Trophoblast cell (in vitro differentiated cells and primary cell): Measurements from ENCODE around the gene CD4.
A peak's percentile ranks its signal among the peaks of the same experiment; 100 is the strongest.

Source experiments
- DNase-seq, 2 donors: peaks; one replicate each; pipeline ENCODE4 v3.0.0-alpha.2; 2016
- H2AFZ ChIP-seq: 2 replicates; pipeline ENCODE4 v1.6.1; 2013; ENCODE audit warnings: low read length, moderate library complexity, mild to moderate bottlenecking; ENCODE audit not compliant: insufficient read depth, poor library complexity
- H2AK5ac ChIP-seq: 2 replicates; pipeline ENCODE4 v1.6.1; 2013; ENCODE audit warnings: mild to moderate bottlenecking, low read length
- H2BK120ac ChIP-seq: 2 replicates; pipeline ENCODE4 v1.6.1; 2013; ENCODE audit warnings: low read length, mild to moderate bottlenecking, moderate library complexity; ENCODE audit not compliant: insufficient read depth, poor library complexity
- H2BK12ac ChIP-seq: 2 replicates; pipeline ENCODE4 v1.6.1; 2013; ENCODE audit warnings: mild to moderate bottlenecking, low read length, moderate library complexity
- H2BK5ac ChIP-seq: 2 replicates; pipeline ENCODE4 v1.6.1; 2013; ENCODE audit warnings: low read length, low read depth, moderate library complexity, mild to moderate bottlenecking; ENCODE audit not compliant: poor library complexity
- H3K14ac ChIP-seq: 2 replicates; pipeline ENCODE4 v1.6.1; 2013; ENCODE audit warnings: mild to moderate bottlenecking, low read length
- H3K18ac ChIP-seq: 2 replicates; pipeline ENCODE4 v1.6.1; 2013; ENCODE audit warnings: mild to moderate bottlenecking, low read length
- H3K23ac ChIP-seq: 2 replicates; pipeline ENCODE4 v1.6.1; 2013; ENCODE audit warnings: low read length
- H3K27ac ChIP-seq: 2 replicates; pipeline ENCODE4 v1.5.1; 2013; ENCODE audit warnings: low read depth, mild to moderate bottlenecking, inconsistent platforms, low read length, moderate library complexity
- H3K27me3 ChIP-seq: 2 replicates; pipeline ENCODE4 v1.6.1; 2013; ENCODE audit warnings: inconsistent platforms, mild to moderate bottlenecking, low read length, moderate library complexity; ENCODE audit not compliant: insufficient read depth
- H3K36me3 ChIP-seq, 2 experiments: 1 replicate in 1 of 2; 2 replicates in 1 of 2; pipeline ENCODE4 v1.6.1; 2013; ENCODE audit warnings: low read length in 2 of 2, mild to moderate bottlenecking in 2 of 2, moderate library complexity in 1 of 2; ENCODE audit not compliant: insufficient read depth in 2 of 2, control insufficient read depth in 1 of 2
- H3K4ac ChIP-seq: 2 replicates; pipeline ENCODE4 v1.6.1; 2013; ENCODE audit warnings: low read depth, mild to moderate bottlenecking, low read length, moderate library complexity
- H3K4me1 ChIP-seq, 2 experiments: 1 replicate in 1 of 2; 2 replicates in 1 of 2; pipeline ENCODE4 v1.6.1; 2013; ENCODE audit warnings: low read length in 2 of 2, mild to moderate bottlenecking in 2 of 2, moderate library complexity in 1 of 2; ENCODE audit not compliant: insufficient read depth in 2 of 2, control insufficient read depth in 1 of 2
- H3K4me2 ChIP-seq: 2 replicates; pipeline ENCODE4 v1.6.1; 2013; ENCODE audit warnings: inconsistent platforms, mild to moderate bottlenecking, low read length, moderate library complexity
- H3K4me3 ChIP-seq: 2 replicates; pipeline ENCODE4 v1.5.1; 2013; ENCODE audit warnings: mild to moderate bottlenecking, low read depth, low read length, inconsistent platforms
- H3K79me1 ChIP-seq: one replicate; pipeline ENCODE4 v1.6.1; 2013; ENCODE audit warnings: low read length
- H3K79me2 ChIP-seq: 2 replicates; pipeline ENCODE4 v1.6.1; 2013; ENCODE audit warnings: low read length, mild to moderate bottlenecking; ENCODE audit not compliant: control insufficient read depth, insufficient read depth, poor library complexity
- H3K9ac ChIP-seq: 2 replicates; pipeline ENCODE4 v1.6.1; 2013; ENCODE audit warnings: mild to moderate bottlenecking, low read length
- H3K9me3 ChIP-seq: 2 replicates; pipeline ENCODE4 v1.6.1; 2013; ENCODE audit warnings: low read depth, mild to moderate bottlenecking, control low read depth, inconsistent platforms, low read length; ENCODE audit not compliant: insufficient read depth
- H4K12ac ChIP-seq: 2 replicates; pipeline ENCODE4 v1.6.1; 2013; ENCODE audit warnings: low read depth, mild to moderate bottlenecking, low read length, moderate library complexity
- H4K8ac ChIP-seq: 2 replicates; pipeline ENCODE4 v1.6.1; 2013; ENCODE audit warnings: low read depth, mild to moderate bottlenecking, low read length, moderate library complexity
- H4K91ac ChIP-seq: one replicate; pipeline ENCODE4 v1.6.1; 2013; ENCODE audit warnings: low read depth, mild to moderate bottlenecking, low read length, moderate library complexity
- WGBS: extraction: QIAGEN DNeasy Blood & Tissue Kit; methylation state at CpG from one replicate; pipeline ENCODE4 v1.1.7; 2013; ENCODE audit warnings: missing lambda C conversion rate; ENCODE audit not compliant: insufficient read length, insufficient coverage; ENCODE audit errors: extremely low coverage; 5-methylcytosine and 5-hydroxymethylcytosine counted together

Gene CD4

GRCh38 chr12:6754411-6754810 lies 34.9 kb upstream of the CD4 start:
- WGBS = no CpG with 5 or more reads among the region's 2 CpGs
- Histone ChIP-seq H3K14ac (no peak overlapping the region), H3K4ac (no peak overlapping the region), H2BK5ac (no peak overlapping the region), H3K18ac (no peak overlapping the region), H3K4me3 (no peak overlapping the region), H2BK12ac (no peak overlapping the region), H3K79me2 (peaks cover 15% of the 10 kb centered on the region), H2BK120ac (no peak overlapping the region), H4K8ac (no peak overlapping the region), H3K4me1 (peaks cover 5 to 6% of the 10 kb centered on the region in 2 experiments), H4K12ac (no peak overlapping the region), H4K91ac (no peak overlapping the region), H3K9ac (no peak overlapping the region), H3K27me3 (no peaks in the 10 kb centered on the region), H3K36me3 (peaks cover 20 to 25% of the 10 kb centered on the region in 2 experiments), H3K79me1 (peaks cover 12% of the 10 kb centered on the region), H3K23ac (no peak overlapping the region), H3K9me3 (peaks cover 3% of the 10 kb centered on the region), H2AK5ac (no peak overlapping the region), H2AFZ (no peak overlapping the region), H3K4me2 (no peak overlapping the region), H3K27ac (no peak overlapping the region)
- no peak for DNase-seq

- no peak overlapping the region for H2BK120ac ChIP-seq
- no peaks in the 10 kb centered on the region for H3K27me3 ChIP-seq
- H2AFZ ChIP-seq = peak overlapping the region; percentile 40
- no peak overlapping the region for H2BK5ac ChIP-seq
- H3K4me1 ChIP-seq = peaks cover under 1% of the 10 kb centered on the region in 2 experiments
- WGBS = no CpG with 5 or more reads among the region's 8 CpGs
- no peak overlapping the region for H3K4ac ChIP-seq
- H3K4me3 ChIP-seq = no peak overlapping the region
- H3K79me1 ChIP-seq = peaks cover 11% of the 10 kb centered on the region
- no peak overlapping the region for H2BK12ac ChIP-seq
- no peak overlapping the region for H3K4me2 ChIP-seq
- no peak overlapping the region for H3K14ac ChIP-seq
- no peak overlapping the region for H2AK5ac ChIP-seq
- no peak overlapping the region for H3K23ac ChIP-seq
- no peaks in the 10 kb centered on the region for H3K9me3 ChIP-seq
- H4K91ac ChIP-seq = no peak overlapping the region
- H3K36me3 ChIP-seq = peaks cover 0 to under 1% of the 10 kb centered on the region in 2 experiments
- H3K9ac ChIP-seq = no peak overlapping the region
- H3K18ac ChIP-seq = no peak overlapping the region
- peaks cover 10% of the 10 kb centered on the region for H3K79me2 ChIP-seq
- H4K12ac ChIP-seq = no peak overlapping the region
- H3K27ac ChIP-seq = no peak overlapping the region
- no peak overlapping the region for H4K8ac ChIP-seq
- no peak for DNase-seq
Observed at GRCh38 chr12:6757028-6757690, 32.2 kb upstream of the CD4 start.

GRCh38 chr12:6758506-6759095 lies 30.7 kb upstream of the CD4 start:
- no peak overlapping the region for H3K4me3 ChIP-seq
- H4K91ac ChIP-seq = no peak overlapping the region

GRCh38 chr12:6759741-6760140 lies 29.6 kb upstream of the CD4 start:
- H3K9me3 ChIP-seq = no peaks in the 10 kb centered on the region
- peak overlapping the region; percentile 13 for H2BK12ac ChIP-seq
- peaks cover 11% of the 10 kb centered on the region for H3K79me1 ChIP-seq
- no peak for DNase-seq
- H3K4me1 ChIP-seq = peaks cover 3 to 8% of the 10 kb centered on the region in 2 experiments
- H4K12ac ChIP-seq = no peak overlapping the region
- H3K4me3 ChIP-seq = no peak overlapping the region
- no peaks in the 10 kb centered on the region for H3K36me3 ChIP-seq
- H3K9ac ChIP-seq = no peak overlapping the region
- H3K18ac ChIP-seq = no peak overlapping the region
- H4K91ac ChIP-seq = no peak overlapping the region
- H2BK5ac ChIP-seq = no peak overlapping the region
- H3K4ac ChIP-seq = no peak overlapping the region
- no peaks in the 10 kb centered on the region for H3K79me2 ChIP-seq
- no peaks in the 10 kb centered on the region for H3K27me3 ChIP-seq
- no peak overlapping the region for H2AK5ac ChIP-seq
- no CpG with 5 or more reads among the region's 5 CpGs for WGBS
- no peak overlapping the region for H2BK120ac ChIP-seq
- no peak overlapping the region for H3K4me2 ChIP-seq
- no peak overlapping the region for H2AFZ ChIP-seq
- H4K8ac ChIP-seq = no peak overlapping the region
- no peak overlapping the region for H3K27ac ChIP-seq
- H3K14ac ChIP-seq = no peak overlapping the region
- H3K23ac ChIP-seq = no peak overlapping the region

More at GRCh38 chr12:6758506-6759095, 30.7 kb upstream of the CD4 start:
- Histone ChIP-seq H2AK5ac (no peak overlapping the region), H2BK120ac (no peak overlapping the region), H3K4me2 (no peak overlapping the region), H4K12ac (no peak overlapping the region), H3K9me3 (no peaks in the 10 kb centered on the region), H2BK5ac (no peak overlapping the region), H3K27me3 (no peaks in the 10 kb centered on the region), H3K79me2 (no peaks in the 10 kb centered on the region), H3K14ac (no peak overlapping the region), H3K36me3 (no peaks in the 10 kb centered on the region), H2BK12ac (no peak overlapping the region), H4K8ac (no peak overlapping the region), H2AFZ (no peak overlapping the region), H3K4ac (no peak overlapping the region), H3K9ac (no peak overlapping the region), H3K18ac (no peak overlapping the region), H3K79me1 (peaks cover 3% of the 10 kb centered on the region), H3K23ac (no peak overlapping the region), H3K27ac (no peak overlapping the region), H3K4me1 (peaks cover 3% of the 10 kb centered on the region in 2 experiments)
- no CpG with 5 or more reads among the region's 9 CpGs for WGBS
- no peak for DNase-seq
